ENCODE data around the gene ANLN. TPM values are rescaled to one million over a fixed set of nuclear protein-coding genes. Genes with fewer than 3 reads are reported as not detected.

The ANLN gene
- polyA plus RNA-seq, 1 donor from 2014 or later = 5.8 TPM

DNA sequence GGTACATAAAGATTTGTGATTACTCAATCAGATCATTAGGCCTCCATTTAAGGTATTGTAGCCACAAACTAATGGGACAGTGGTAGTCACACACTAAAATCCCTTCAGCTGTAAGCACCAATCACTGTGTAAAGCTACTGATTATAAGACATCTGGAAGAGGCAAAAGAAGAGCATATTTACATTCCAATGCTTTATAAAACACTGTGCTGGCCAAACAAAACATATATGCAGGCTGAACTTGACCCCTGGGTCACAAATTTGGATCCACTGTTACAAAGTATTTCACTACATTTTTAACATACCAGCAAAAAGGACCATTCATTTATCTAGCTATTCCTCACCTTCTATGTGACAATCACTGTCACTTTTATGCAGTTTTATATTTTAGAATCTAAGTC is 41.4 kb upstream of the ANLN start:
- H3K4me2 ChIP-seq (ENCODE audit: low read length) = no peak overlapping the region
- TF ChIP-seq EZH2 (IDR thresholded peaks at IDR 0.05; ENCODE audit: borderline replicate concordance, insufficient read depth, low read length, poor library complexity, severe bottlenecking) = no peak
- no peak for TF ChIP-seq TAF1 (IDR thresholded peaks at IDR 0.05; ENCODE audit: low read depth)
- TF ChIP-seq RAD21 (conservative IDR thresholded peaks at IDR 0.05) = no peak
- peak; percentile 16 for TF ChIP-seq EP300 (conservative IDR thresholded peaks at IDR 0.05; ENCODE audit: poor library complexity, severe bottlenecking)
- no peak overlapping the region for H3K4me3 ChIP-seq (ENCODE audit: low read length)
- no peak overlapping the region for H3K9ac ChIP-seq (ENCODE audit: low read length)
- H2AFZ ChIP-seq (ENCODE audit: low read depth, low read length) = no peak overlapping the region
- H3K36me3 ChIP-seq (ENCODE audit: insufficient read depth, low read length) = no peaks in the 10 kb centered on the region
- no peaks in the 10 kb centered on the region for H3K9me2 ChIP-seq (ENCODE audit: insufficient read depth, low read length)
- H3K79me2 ChIP-seq (replicated peaks; ENCODE audit: insufficient read depth, low read length) = no peaks in the 10 kb centered on the region
- H3K9me3 ChIP-seq (ENCODE audit: low read length) = no peaks in the 10 kb centered on the region
- no peaks in the 10 kb centered on the region for H3K27me3 ChIP-seq (ENCODE audit: insufficient read depth, low read depth, low read length)
- H3F3A ChIP-seq (ENCODE audit: insufficient read depth, low read length, poor library complexity, severe bottlenecking) = no peaks in the 10 kb centered on the region
- H4K20me1 ChIP-seq (ENCODE audit: insufficient read depth) = no peaks in the 10 kb centered on the region
- no peak overlapping the region for H3K27ac ChIP-seq (ENCODE audit: low read length)

- no peak overlapping the region for H3K4me2 ChIP-seq (ENCODE audit: low read length)
- no peaks in the 10 kb centered on the region for H3K9me2 ChIP-seq (ENCODE audit: insufficient read depth, low read length)
- no peak for TF ChIP-seq SMC3 (conservative IDR thresholded peaks at IDR 0.05; ENCODE audit: poor library complexity)
- no peak for TF ChIP-seq TAF1 (IDR thresholded peaks at IDR 0.05; ENCODE audit: low read depth)
- TF ChIP-seq EP300 (conservative IDR thresholded peaks at IDR 0.05; ENCODE audit: poor library complexity, severe bottlenecking) = no peak
- no peak for TF ChIP-seq EZH2 (IDR thresholded peaks at IDR 0.05; ENCODE audit: borderline replicate concordance, insufficient read depth, low read length, poor library complexity, severe bottlenecking)
- no peak for TF ChIP-seq CTCF (IDR thresholded peaks at IDR 0.05; ENCODE audit: poor library complexity, severe bottlenecking)
- no peak for TF ChIP-seq RAD21 (conservative IDR thresholded peaks at IDR 0.05)
- no peak for TF ChIP-seq MXI1 (conservative IDR thresholded peaks at IDR 0.05; ENCODE audit: poor library complexity, severe bottlenecking)
- TF ChIP-seq POLR2AphosphoS5 (IDR thresholded peaks at IDR 0.05) = no peak
- no peak for TF ChIP-seq REST (IDR thresholded peaks at IDR 0.05; ENCODE audit: borderline replicate concordance)
- H3K4me3 ChIP-seq (ENCODE audit: low read length) = no peak overlapping the region
- no peaks in the 10 kb centered on the region for H3K79me2 ChIP-seq (replicated peaks; ENCODE audit: insufficient read depth, low read length)
- no peak overlapping the region for H3K27ac ChIP-seq (ENCODE audit: low read length)
- no peaks in the 10 kb centered on the region for H4K20me1 ChIP-seq (ENCODE audit: insufficient read depth)
- no peaks in the 10 kb centered on the region for H3K36me3 ChIP-seq (ENCODE audit: insufficient read depth, low read length)
- no peak overlapping the region for H2AFZ ChIP-seq (ENCODE audit: low read depth, low read length)
- no peaks in the 10 kb centered on the region for H3K27me3 ChIP-seq (ENCODE audit: insufficient read depth, low read depth, low read length)
- no peaks in the 10 kb centered on the region for H3K9me3 ChIP-seq (ENCODE audit: low read length)
- H3K9ac ChIP-seq (ENCODE audit: low read length) = no peak overlapping the region
- no peaks in the 10 kb centered on the region for H3F3A ChIP-seq (ENCODE audit: insufficient read depth, low read length, poor library complexity, severe bottlenecking)
Measured at GRCh38 chr7:36348771-36349170, 40.9 kb upstream of the ANLN start.

Data from neural cell (in vitro differentiated cells).